SJSA1 (cell line): Measurements from ENCODE around the gene ANKS3. TPM values are rescaled to one million over a fixed set of nuclear protein-coding genes. Genes with fewer than 3 reads are reported as not detected.

Experiments
- DNase-seq, 2 experiments: peaks; one replicate each; pipeline ENCODE4 v3.0.0-alpha.2; 2015 to 2020; ENCODE audit warnings: low spot score in 2 of 2, low read depth in 1 of 2
- H3K27ac ChIP-seq: fragments of 250-450 bp; sonication (Bioruptor Pico); 2 replicates; pipeline ENCODE4 v1.5.1; 2020; ENCODE audit warnings: mild to moderate bottlenecking, moderate library complexity
- H3K27me3 ChIP-seq: fragments of 250-450 bp; sonication (Bioruptor Pico); replicated peaks from 2 replicates; pipeline ENCODE4 v1.5.1; 2020; ENCODE audit warnings: mild to moderate bottlenecking, moderate library complexity
- H3K36me3 ChIP-seq: fragments of 250-450 bp; sonication (Bioruptor Pico); 2 replicates; pipeline ENCODE4 v1.5.1; 2020; ENCODE audit warnings: mild to moderate bottlenecking
- H3K4me1 ChIP-seq: fragments of 250-450 bp; sonication (Bioruptor Pico); replicated peaks from 2 replicates; pipeline ENCODE4 v1.6.1; 2021; ENCODE audit warnings: mild to moderate bottlenecking
- H3K4me3 ChIP-seq: fragments of 250-450 bp; sonication (Bioruptor Pico); 2 replicates; pipeline ENCODE4 v1.5.1; 2020; ENCODE audit warnings: mild to moderate bottlenecking
- H3K9me3 ChIP-seq: fragments of 250-450 bp; sonication (Bioruptor Pico); replicated peaks from 2 replicates; pipeline ENCODE4 v1.5.1; 2020; ENCODE audit warnings: mild to moderate bottlenecking
- total RNA-seq: library from RNA; depleted of rRNA; stranded (reverse); fragments of >200 nt; shearing (Covaris generic); gene quantifications from 2 replicates; pipeline ENCODE4 v1.2.3, GENCODE V29; 2014

ANKS3 gene
- total RNA-seq, 1 experiment from 2014 or later: 20.9 TPM

GRCh38 chr16:4700997-4701743 lies 32.9 kb downstream of the ANKS3 start:
- H3K36me3 ChIP-seq: peaks cover 66% of the 10 kb centered on the region
- no peaks in the 10 kb centered on the region for H3K9me3 ChIP-seq
- H3K4me1 ChIP-seq: no peaks in the 10 kb centered on the region
- H3K27me3 ChIP-seq: no peaks in the 10 kb centered on the region
- H3K27ac ChIP-seq: no peak overlapping the region
- DNase-seq: no peak
- H3K4me3 ChIP-seq: no peak overlapping the region

- Histone ChIP-seq H3K4me3 (no peak overlapping the region), H3K4me1 (no peaks in the 10 kb centered on the region), H3K27me3 (no peaks in the 10 kb centered on the region), H3K27ac (no peak overlapping the region), H3K9me3 (no peaks in the 10 kb centered on the region), H3K36me3 (peaks cover 73% of the 10 kb centered on the region)
- no peak for DNase-seq
Observed at GRCh38 chr16:4700380-4700996, 33.6 kb downstream of the ANKS3 start.

DNA sequence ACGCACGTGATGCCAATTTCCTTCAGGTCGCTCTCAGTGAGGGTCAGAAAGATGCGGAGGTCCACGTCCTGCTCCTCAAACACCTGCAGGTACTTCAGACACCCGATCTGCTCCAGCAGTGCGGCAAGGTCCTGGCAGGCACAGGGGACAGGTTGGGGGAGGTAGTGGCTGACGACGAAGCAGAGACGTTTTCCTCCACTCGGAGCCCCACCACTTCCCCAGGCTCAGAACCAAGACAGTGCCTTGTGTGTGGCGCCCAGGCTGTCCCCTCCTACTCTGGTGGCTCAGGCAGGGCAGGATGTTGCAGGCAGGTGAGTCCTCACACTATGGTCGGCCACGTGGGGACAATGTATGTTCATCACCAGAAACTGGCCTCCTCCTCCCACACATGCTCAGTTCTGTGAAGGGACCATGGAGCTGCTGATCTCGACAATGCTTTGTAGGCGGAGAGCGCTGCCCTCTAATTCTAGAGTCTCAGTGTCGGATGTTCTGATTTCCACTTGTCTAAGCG lies 35.0 kb downstream of the ANKS3 start:
- Histone ChIP-seq H3K4me3 (no peak overlapping the region), H3K9me3 (no peaks in the 10 kb centered on the region), H3K27me3 (no peaks in the 10 kb centered on the region), H3K36me3 (peaks cover 74% of the 10 kb centered on the region), H3K27ac (no peak overlapping the region), H3K4me1 (peaks cover 4% of the 10 kb centered on the region)
- no peak for DNase-seq

DNA sequence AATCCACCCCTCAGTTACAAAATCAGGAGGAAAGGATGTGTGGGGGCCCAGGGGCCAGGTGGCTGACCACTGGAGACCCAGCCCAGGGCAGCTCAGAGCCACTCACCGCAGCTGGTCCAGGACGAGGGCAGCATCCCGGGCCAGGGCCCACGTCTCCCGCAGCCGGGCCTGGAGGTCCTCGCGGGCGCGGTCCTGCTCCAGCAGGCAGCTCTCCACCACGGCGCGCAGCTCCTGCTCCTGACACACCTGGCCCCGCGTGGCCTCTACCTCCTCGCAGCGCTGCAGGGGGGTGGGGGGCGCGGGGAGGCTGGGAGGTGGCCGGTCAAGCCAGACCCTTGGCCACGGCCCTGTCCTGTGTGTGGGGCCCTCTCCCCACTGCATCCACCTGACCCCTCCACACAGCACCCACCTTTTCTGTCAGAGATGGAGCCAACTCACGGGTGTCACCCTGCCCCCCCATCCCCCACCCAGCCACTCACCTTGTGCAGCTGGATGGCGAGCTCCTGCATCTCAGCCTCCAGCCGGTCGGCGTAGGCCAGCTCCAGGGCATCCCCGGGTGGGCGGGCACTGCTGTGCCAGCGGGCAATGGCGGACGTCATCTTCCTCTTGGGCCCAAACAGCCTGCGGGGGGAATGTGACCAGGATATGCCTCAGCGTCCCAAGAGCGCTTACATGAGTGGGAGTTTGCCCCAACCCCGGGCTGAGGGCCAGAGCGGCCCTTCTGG lies 35.6 kb downstream of the ANKS3 start:
- peaks cover 80% of the 10 kb centered on the region for H3K36me3 ChIP-seq
- DNase-seq: no peak
- no peak overlapping the region for H3K4me3 ChIP-seq
- H3K27ac ChIP-seq: no peak overlapping the region
- no peaks in the 10 kb centered on the region for H3K9me3 ChIP-seq
- peaks cover 4% of the 10 kb centered on the region for H3K4me1 ChIP-seq
- no peaks in the 10 kb centered on the region for H3K27me3 ChIP-seq

DNA sequence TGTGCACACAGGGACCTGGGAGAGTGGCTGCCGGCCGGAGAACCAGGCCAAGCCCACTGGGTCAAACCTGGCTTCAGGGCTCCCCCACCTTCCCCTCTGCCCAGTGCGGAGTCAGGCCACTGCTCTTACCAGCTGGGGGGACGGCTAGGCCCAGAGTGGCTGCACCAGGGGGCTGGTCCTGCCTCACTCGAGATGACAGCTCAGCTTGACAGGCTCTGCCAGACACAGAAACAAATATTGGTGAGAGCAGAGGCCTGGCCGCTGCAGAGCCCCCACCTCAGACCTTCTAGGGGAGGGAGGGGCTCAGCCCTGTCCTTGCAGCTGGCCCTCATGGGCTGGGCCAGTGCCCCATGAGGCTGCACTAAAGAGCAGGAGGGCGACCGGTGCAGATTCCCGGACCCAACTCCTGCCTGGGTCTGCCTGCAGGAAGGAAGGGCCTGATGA lies 36.2 kb downstream of the ANKS3 start:
- H3K36me3 ChIP-seq: peaks cover 80% of the 10 kb centered on the region
- H3K9me3 ChIP-seq: no peaks in the 10 kb centered on the region
- H3K4me1 ChIP-seq: peaks cover 8% of the 10 kb centered on the region
- no peak overlapping the region for H3K27ac ChIP-seq
- no peaks in the 10 kb centered on the region for H3K27me3 ChIP-seq
- no peak overlapping the region for H3K4me3 ChIP-seq
- DNase-seq: no peak

DNA sequence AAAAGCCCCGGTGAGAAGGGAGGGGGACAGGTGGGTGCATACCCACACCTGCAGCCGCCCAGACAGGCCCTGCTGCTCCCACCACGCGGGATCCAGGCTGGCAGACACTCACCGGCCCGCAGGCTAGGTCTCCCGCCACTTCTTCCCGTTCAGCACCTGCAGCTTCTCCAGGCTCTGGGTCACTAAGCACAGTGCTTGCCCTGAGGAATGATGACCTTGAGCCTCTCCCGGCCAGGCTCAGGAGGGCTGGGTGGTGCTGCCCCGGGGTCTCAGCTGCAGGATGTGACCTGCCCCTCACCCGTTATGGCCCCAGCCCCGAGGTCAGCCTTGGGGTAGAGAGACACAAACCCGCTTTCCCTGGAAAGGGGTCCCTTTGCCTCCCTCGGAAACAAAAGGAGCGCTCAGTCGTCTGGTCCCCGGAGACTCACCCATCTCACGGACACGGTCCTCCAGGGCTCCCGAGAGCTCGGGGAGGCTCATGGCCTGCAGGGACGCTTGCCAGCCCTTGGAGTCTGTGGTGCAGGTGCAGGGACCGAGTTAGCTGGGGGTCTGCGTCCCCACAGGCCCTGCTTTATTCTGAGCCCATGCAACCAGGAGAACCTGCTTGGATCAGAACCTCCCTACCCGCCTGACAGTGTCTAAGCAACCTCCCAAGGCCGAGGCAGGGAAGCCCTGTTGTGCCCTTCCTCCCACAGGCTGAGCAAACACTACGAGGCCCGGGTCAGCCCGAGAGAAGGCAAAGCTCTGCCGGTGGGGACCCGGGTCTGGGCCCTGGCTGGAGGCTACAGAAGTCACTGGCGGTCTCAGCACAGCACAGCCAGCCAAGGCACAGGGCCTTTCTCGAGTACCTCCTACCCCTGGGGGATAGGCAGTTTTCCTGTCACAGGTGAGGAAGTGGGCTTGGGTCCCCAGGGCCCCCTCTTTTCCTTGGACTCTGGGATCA lies 36.9 kb downstream of the ANKS3 start:
- Histone ChIP-seq H3K27ac (no peak overlapping the region), H3K4me1 (peaks cover 14% of the 10 kb centered on the region), H3K27me3 (no peaks in the 10 kb centered on the region), H3K9me3 (no peaks in the 10 kb centered on the region), H3K36me3 (peaks cover 78% of the 10 kb centered on the region), H3K4me3 (no peak overlapping the region)
- DNase-seq: no peak

GRCh38 chr16:4696172-4696904 lies 37.7 kb downstream of the ANKS3 start:
- H3K9me3 ChIP-seq: no peaks in the 10 kb centered on the region
- peaks cover 70% of the 10 kb centered on the region for H3K36me3 ChIP-seq
- no peak for DNase-seq
- no peaks in the 10 kb centered on the region for H3K27me3 ChIP-seq
- no peak overlapping the region for H3K27ac ChIP-seq
- H3K4me1 ChIP-seq: peaks cover 14% of the 10 kb centered on the region
- no peak overlapping the region for H3K4me3 ChIP-seq

- no peak for DNase-seq
- no peaks in the 10 kb centered on the region for H3K27me3 ChIP-seq
- no peak overlapping the region for H3K27ac ChIP-seq
- no peak overlapping the region for H3K4me3 ChIP-seq
- no peaks in the 10 kb centered on the region for H3K9me3 ChIP-seq
- peaks cover 64% of the 10 kb centered on the region for H3K36me3 ChIP-seq
- H3K4me1 ChIP-seq: peaks cover 14% of the 10 kb centered on the region
Observed at GRCh38 chr16:4695473-4696171, 38.4 kb downstream of the ANKS3 start.

DNA sequence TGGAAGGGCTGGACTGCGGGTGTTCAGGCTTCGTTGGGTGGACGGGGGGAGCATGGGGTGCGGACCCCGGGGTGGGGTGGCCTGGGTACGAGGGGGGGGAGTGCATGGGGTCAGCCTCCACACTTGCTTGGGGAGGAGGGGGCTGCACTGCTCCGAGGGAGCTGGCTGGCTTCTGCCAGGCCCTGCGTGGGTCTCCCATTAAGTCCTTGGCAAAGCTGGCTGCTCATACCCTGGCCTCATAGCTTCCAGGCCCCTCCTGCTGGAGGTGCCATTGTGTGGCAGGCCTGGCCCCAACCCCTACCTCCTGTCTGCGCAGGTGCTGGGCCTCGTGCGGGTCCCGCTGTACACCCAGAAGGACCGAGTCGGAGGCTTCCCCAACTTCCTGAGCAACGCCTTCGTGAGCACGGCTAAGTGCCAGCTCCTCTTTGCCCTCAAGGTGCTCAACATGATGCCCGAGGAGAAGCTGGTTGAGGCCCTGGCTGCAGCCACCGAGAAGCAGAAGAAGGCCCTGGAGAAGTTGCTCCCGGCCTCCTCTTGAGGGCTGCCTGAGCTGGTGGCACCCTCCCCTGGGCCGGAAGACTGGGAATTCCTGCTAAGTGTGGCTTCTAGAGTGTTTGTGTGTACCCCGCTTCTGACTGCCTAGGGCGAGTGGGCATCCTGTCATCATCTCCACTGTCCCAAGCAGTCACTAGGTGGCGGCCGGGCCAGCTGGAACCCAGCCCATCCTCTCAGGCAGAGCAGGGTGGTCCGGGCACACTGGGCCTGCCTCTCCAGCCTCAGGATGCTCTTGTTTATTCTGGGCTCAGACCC lies 39.2 kb downstream of the ANKS3 start:
- H3K9me3 ChIP-seq: no peaks in the 10 kb centered on the region
- H3K27me3 ChIP-seq: no peaks in the 10 kb centered on the region
- DNase-seq: no peak
- peaks cover 14% of the 10 kb centered on the region for H3K4me1 ChIP-seq
- H3K36me3 ChIP-seq: peaks cover 56% of the 10 kb centered on the region
- peak overlapping the region; percentile 91 for H3K4me3 ChIP-seq
- H3K27ac ChIP-seq: no peak overlapping the region

DNA sequence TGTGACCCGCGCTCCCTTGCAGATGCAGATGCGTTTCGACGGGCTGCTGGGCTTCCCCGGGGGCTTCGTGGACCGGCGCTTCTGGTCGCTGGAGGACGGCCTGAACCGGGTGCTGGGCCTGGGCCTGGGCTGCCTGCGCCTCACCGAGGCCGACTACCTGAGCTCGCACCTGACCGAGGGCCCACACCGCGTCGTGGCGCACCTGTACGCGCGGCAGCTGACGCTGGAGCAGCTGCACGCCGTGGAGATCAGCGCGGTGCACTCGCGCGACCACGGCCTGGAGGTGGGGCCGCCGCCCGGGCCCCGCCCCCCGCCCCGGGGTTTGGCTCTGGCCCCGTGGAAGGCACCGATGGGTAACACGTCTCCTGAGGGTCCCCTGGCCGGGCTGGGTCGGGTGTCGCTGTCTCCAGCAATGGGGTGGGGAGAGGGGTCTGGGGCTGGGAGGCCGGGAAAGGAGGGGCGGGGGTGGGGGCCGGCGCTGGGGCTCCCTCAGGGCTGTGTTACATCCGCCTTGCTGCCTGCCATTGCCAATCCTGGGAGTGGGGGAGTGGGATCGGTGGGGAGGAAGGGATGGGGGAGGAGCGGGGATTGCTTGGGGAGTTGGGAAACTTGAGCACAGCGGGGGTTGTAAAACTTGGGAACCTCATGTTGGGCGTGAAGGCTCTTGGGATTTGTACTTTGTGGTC lies 40.0 kb downstream of the ANKS3 start:
- Histone ChIP-seq H3K4me3 (peak overlapping the region; percentile 91), H3K27ac (peak overlapping the region; percentile 10; the same call in 1 of the 2 replicates), H3K27me3 (no peaks in the 10 kb centered on the region), H3K9me3 (no peaks in the 10 kb centered on the region), H3K36me3 (peaks cover 52% of the 10 kb centered on the region), H3K4me1 (peaks cover 14% of the 10 kb centered on the region)
- peak; percentile 16 to 46 for DNase-seq

- peak; percentile 92 to 95 for DNase-seq
- peaks cover 14% of the 10 kb centered on the region for H3K4me1 ChIP-seq
- peak within 1 kb of the TSS; percentile 91 for H3K4me3 ChIP-seq
- peak within 1 kb of the TSS; percentile 10; the same call in 1 of the 2 replicates for H3K27ac ChIP-seq
- H3K36me3 ChIP-seq: peaks cover 50% of the 10 kb centered on the region
- H3K9me3 ChIP-seq: no peaks in the 10 kb centered on the region
- H3K27me3 ChIP-seq: no peaks in the 10 kb centered on the region
Observed at GRCh38 chr16:4693296-4693955, 40.6 kb downstream of the ANKS3 start, which contains the start of gene NUDT16L1. TSS of gene NUDT16L1 (plus strand) at chr16:4693562. CDS start at chr16:4693727, 165 bp downstream.
